ENCODE results near the gene ZNF609.

GRCh38 chr15:64619880-64620839 lies 159.8 kb downstream of the ZNF609 start:
- TF ChIP-seq CTCF (IDR thresholded peaks at IDR 0.05): no peak
- TF ChIP-seq POLR2A (IDR thresholded peaks at IDR 0.05): no peak
